ENCODE results near the gene LYZL6.

LYZL6 gene

DNA sequence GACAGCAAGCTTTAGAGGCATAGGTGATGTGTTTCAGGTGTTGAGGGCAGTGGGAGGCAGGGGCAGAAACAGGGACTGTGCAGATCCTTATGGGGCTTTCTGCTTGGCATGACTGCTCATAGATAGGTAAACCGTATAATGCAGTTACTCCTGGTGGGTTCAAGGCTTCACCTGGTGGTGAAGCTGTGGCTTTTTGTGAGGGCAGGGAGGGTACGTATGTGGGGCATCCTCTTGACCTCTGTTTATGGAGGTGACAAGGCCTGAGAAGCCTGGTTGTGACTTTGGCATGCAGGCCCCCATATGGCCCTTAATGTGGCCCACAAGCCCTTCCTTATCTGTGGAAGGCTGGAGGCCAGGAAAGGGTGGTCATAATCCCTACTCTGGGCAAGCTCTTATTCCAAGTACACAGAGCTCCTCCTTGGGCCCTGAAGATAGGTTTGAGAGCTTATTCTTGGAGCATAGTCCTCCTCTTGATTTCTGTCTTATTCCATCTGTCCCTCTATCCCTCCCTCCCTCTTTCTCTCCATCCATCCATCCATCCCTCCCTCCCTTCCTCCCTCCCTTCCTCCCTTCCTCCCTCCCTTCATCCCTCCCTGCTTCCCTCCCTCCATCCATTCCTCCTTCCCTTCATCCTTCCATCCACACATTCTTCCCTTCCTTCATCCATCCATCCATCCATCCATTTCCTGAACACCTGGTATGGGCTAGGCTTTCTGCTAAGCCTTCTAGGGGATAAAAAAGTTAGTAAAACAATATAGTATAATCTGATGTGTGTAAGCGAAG is 39.1 kb upstream of the LYZL6 start:
- TF ChIP-seq EGR1 (IDR thresholded peaks at IDR 0.05) (no peak), TCF12 (IDR thresholded peaks at IDR 0.05; ENCODE audit: low read depth) (no peak), NFIC (IDR thresholded peaks at IDR 0.05) (no peak), CREB1 (IDR thresholded peaks at IDR 0.05; ENCODE audit: low read depth) (no peak), YY1 (IDR thresholded peaks at IDR 0.05; ENCODE audit: low read depth) (no peak), FOXM1 (IDR thresholded peaks at IDR 0.05; ENCODE audit: borderline replicate concordance, low read depth) (no peak), EP300 (IDR thresholded peaks at IDR 0.05; ENCODE audit: borderline replicate concordance) (no peak)
- TF ChIP-seq, protein P1, sequence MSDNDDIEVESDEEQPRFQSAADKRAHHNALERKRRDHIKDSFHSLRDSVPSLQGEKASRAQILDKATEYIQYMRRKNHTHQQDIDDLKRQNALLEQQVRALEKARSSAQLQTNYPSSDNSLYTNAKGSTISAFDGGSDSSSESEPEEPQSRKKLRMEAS (IDR thresholded peaks at IDR 0.05), result no peak
- TF ChIP-seq, protein P2, sequence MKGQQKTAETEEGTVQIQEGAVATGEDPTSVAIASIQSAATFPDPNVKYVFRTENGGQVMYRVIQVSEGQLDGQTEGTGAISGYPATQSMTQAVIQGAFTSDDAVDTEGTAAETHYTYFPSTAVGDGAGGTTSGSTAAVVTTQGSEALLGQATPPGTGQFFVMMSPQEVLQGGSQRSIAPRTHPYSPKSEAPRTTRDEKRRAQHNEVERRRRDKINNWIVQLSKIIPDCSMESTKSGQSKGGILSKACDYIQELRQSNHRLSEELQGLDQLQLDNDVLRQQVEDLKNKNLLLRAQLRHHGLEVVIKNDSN (IDR thresholded peaks at IDR 0.05), result no peak

DNA sequence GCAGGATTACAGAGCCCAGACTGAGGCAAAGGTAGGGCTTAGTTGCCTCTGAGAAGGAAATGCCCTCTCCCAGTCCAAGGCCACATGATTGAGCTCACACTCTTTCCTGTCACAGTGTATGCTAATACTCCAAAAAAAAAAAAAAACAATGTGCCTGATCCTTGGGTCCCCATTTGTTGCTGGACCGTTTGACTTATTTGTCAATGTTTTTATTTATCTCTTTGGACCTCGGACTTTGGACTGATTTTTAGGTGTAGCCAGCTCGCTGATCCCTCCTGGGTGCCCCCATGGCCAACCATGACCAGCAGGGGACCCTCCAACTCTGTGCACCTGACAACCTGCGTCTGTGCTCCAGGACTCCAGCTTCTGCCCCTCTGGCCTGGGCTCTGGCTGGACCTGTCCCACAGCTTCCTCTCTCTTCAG is 38.4 kb upstream of the LYZL6 start:
- TF ChIP-seq FOXM1 (IDR thresholded peaks at IDR 0.05; ENCODE audit: borderline replicate concordance, low read depth) (no peak), RAD21 (IDR thresholded peaks at IDR 0.05; ENCODE audit: low read depth) (no peak; the same call in 1 of the 2 replicates), YY1 (IDR thresholded peaks at IDR 0.05; ENCODE audit: low read depth) (no peak), TEAD4 (IDR thresholded peaks at IDR 0.05) (no peak), EGR1 (IDR thresholded peaks at IDR 0.05) (no peak), NFIC (IDR thresholded peaks at IDR 0.05) (no peak), CEBPB (IDR thresholded peaks at IDR 0.05) (no peak), TAF1 (IDR thresholded peaks at IDR 0.05; ENCODE audit: low read depth) (no peak), TCF12 (IDR thresholded peaks at IDR 0.05; ENCODE audit: low read depth) (no peak)
- TF ChIP-seq, protein P2 (IDR thresholded peaks at IDR 0.05), result no peak
- TF ChIP-seq, protein P1 (IDR thresholded peaks at IDR 0.05), result no peak
- TF ChIP-seq, protein P3, sequence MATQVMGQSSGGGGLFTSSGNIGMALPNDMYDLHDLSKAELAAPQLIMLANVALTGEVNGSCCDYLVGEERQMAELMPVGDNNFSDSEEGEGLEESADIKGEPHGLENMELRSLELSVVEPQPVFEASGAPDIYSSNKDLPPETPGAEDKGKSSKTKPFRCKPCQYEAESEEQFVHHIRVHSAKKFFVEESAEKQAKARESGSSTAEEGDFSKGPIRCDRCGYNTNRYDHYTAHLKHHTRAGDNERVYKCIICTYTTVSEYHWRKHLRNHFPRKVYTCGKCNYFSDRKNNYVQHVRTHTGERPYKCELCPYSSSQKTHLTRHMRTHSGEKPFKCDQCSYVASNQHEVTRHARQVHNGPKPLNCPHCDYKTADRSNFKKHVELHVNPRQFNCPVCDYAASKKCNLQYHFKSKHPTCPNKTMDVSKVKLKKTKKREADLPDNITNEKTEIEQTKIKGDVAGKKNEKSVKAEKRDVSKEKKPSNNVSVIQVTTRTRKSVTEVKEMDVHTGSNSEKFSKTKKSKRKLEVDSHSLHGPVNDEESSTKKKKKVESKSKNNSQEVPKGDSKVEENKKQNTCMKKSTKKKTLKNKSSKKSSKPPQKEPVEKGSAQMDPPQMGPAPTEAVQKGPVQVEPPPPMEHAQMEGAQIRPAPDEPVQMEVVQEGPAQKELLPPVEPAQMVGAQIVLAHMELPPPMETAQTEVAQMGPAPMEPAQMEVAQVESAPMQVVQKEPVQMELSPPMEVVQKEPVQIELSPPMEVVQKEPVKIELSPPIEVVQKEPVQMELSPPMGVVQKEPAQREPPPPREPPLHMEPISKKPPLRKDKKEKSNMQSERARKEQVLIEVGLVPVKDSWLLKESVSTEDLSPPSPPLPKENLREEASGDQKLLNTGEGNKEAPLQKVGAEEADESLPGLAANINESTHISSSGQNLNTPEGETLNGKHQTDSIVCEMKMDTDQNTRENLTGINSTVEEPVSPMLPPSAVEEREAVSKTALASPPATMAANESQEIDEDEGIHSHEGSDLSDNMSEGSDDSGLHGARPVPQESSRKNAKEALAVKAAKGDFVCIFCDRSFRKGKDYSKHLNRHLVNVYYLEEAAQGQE (IDR thresholded peaks at IDR 0.05; ENCODE audit: low read depth), result no peak

DNA sequence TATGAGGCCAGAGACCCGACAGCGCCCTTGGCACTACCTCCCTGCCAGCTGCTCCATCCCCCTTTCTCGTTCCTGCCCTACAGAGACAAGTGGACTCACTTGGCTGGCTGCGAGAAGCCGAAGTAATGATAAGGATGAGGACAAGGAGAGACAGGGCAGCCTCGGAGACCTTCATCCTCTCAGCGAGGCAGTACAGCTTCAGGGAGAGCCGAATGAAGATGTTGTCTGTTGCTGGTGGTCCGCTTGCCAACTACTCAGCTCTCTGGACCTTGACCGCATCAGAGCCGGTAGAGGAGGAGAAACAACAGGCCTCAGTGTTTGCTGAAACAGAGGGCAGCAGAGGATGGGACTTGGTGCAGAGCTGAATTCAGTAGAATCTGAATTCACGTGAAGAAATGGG is 37.7 kb upstream of the LYZL6 start, which contains the start of gene CCL16:
Gene CCL16, minus strand, starts transcription at position 252 of the 400 bp plus-strand sequence. Its CDS starts 77 bp downstream, at position 175.
- TF ChIP-seq RAD21 (IDR thresholded peaks at IDR 0.05; ENCODE audit: low read depth), result no peak
- TF ChIP-seq TEAD4 (IDR thresholded peaks at IDR 0.05), result no peak
- no peak for TF ChIP-seq EP300 (IDR thresholded peaks at IDR 0.05; ENCODE audit: borderline replicate concordance)
- no peak for TF ChIP-seq YY1 (IDR thresholded peaks at IDR 0.05; ENCODE audit: low read depth)
- TF ChIP-seq, protein P3 (IDR thresholded peaks at IDR 0.05; ENCODE audit: low read depth), result no peak
- no peak for TF ChIP-seq EGR1 (IDR thresholded peaks at IDR 0.05)
- no peak for TF ChIP-seq CEBPB (IDR thresholded peaks at IDR 0.05)
- no peak for TF ChIP-seq ZBTB7A (IDR thresholded peaks at IDR 0.05; ENCODE audit: low read depth)
- TF ChIP-seq CREB1 (IDR thresholded peaks at IDR 0.05; ENCODE audit: low read depth), result no peak
- TF ChIP-seq, protein P1 (IDR thresholded peaks at IDR 0.05), result no peak
- no peak for TF ChIP-seq FOXM1 (IDR thresholded peaks at IDR 0.05; ENCODE audit: borderline replicate concordance, low read depth)
- TF ChIP-seq TAF1 (IDR thresholded peaks at IDR 0.05; ENCODE audit: low read depth), result no peak
- TF ChIP-seq, protein P2 (IDR thresholded peaks at IDR 0.05), result no peak
- no peak for TF ChIP-seq TCF12 (IDR thresholded peaks at IDR 0.05; ENCODE audit: low read depth)
- TF ChIP-seq NFIC (IDR thresholded peaks at IDR 0.05), result no peak

DNA sequence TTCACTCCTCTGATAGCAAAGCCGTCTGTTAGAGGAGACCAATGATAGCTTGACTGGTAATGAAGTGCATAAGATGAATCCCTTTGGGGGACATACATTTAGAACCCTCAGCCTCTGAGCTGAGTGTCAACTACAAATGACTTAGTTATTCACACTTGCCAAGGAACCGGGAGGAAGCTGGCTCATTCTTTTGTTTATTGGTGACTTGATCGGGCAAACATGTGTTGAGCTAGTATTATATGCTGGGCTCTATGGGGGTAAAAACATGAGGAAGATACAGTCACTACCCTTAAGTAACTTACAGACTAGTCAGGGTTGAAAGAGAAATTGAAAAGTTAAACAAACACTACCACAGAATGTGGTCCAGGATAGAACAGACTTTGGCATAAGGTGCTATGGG is 34.8 kb upstream of the LYZL6 start:
- TF ChIP-seq TEAD4 (IDR thresholded peaks at IDR 0.05) (no peak), YY1 (IDR thresholded peaks at IDR 0.05; ENCODE audit: low read depth) (no peak), ZBTB7A (IDR thresholded peaks at IDR 0.05; ENCODE audit: low read depth) (no peak), CEBPB (IDR thresholded peaks at IDR 0.05) (no peak), FOXM1 (IDR thresholded peaks at IDR 0.05; ENCODE audit: borderline replicate concordance, low read depth) (no peak), CREB1 (IDR thresholded peaks at IDR 0.05; ENCODE audit: low read depth) (no peak), EP300 (IDR thresholded peaks at IDR 0.05; ENCODE audit: borderline replicate concordance) (no peak), RAD21 (IDR thresholded peaks at IDR 0.05; ENCODE audit: low read depth) (no peak), TCF12 (IDR thresholded peaks at IDR 0.05; ENCODE audit: low read depth) (no peak), NFIC (IDR thresholded peaks at IDR 0.05) (no peak), TAF1 (IDR thresholded peaks at IDR 0.05; ENCODE audit: low read depth) (no peak), EGR1 (IDR thresholded peaks at IDR 0.05) (no peak)
- TF ChIP-seq, protein P3 (IDR thresholded peaks at IDR 0.05; ENCODE audit: low read depth), result no peak
- TF ChIP-seq, protein P2 (IDR thresholded peaks at IDR 0.05), result no peak
- TF ChIP-seq, protein P1 (IDR thresholded peaks at IDR 0.05), result no peak
